Dendritic cell treated with granulocyte-macrophage colony-stimulating factor and Interleukin-4, amounts not matched to agents 40 ng/mL and 50 ng/mL, for 4 days (primary cell): ENCODE measurements around the gene PTTG2.

ENCODE experiments used
- H3K27ac Mint-ChIP-seq: one replicate; pipeline ENCODE4 v1.8.0; 2022; ENCODE audit warnings: mild to moderate bottlenecking, mixed read lengths
- H3K27me3 Mint-ChIP-seq: one replicate; pipeline ENCODE4 v1.8.0; 2022; ENCODE audit warnings: mild to moderate bottlenecking, mixed read lengths
- H3K36me3 Mint-ChIP-seq: one replicate; pipeline ENCODE4 v1.8.0; 2022; ENCODE audit warnings: low read depth, mixed read lengths
- H3K4me1 Mint-ChIP-seq: one replicate; pipeline ENCODE4 v1.8.0; 2022; ENCODE audit warnings: low read depth, mixed read lengths
- H3K4me3 Mint-ChIP-seq: one replicate; pipeline ENCODE4 v1.8.0; 2022; ENCODE audit warnings: mild to moderate bottlenecking, moderate library complexity, mixed read lengths
- H3K9me3 Mint-ChIP-seq: one replicate; pipeline ENCODE4 v1.8.0; 2022; ENCODE audit warnings: mixed read lengths
- intact Hi-C: fragments of 100-400 bp; cut with micrococcal nuclease; formaldehyde crosslinking; loops from one replicate; pipeline ENCODE4 v1.15.0; 2022

PTTG2 gene

GRCh38 chr4:37983951-37984350 lies 23.8 kb downstream of the PTTG2 start:
- H3K9me3 Mint-ChIP-seq: no peaks in the 10 kb centered on the region
- no peak overlapping the region for H3K4me3 Mint-ChIP-seq
- H3K27ac Mint-ChIP-seq: no peak overlapping the region
- H3K4me1 Mint-ChIP-seq: peaks cover 59% of the 10 kb centered on the region
- intact Hi-C loops: loop anchor here (5.0 kb wide), 1 partner anchor 48 kb away; no protein-coding TSS in a partner anchor
- H3K36me3 Mint-ChIP-seq: peaks cover 32% of the 10 kb centered on the region
- H3K27me3 Mint-ChIP-seq: no peaks in the 10 kb centered on the region

GRCh38 chr4:37985730-37986275 lies 25.6 kb downstream of the PTTG2 start:
- Mint-ChIP-seq H3K27me3 (no peaks in the 10 kb centered on the region), H3K4me1 (peaks cover 55% of the 10 kb centered on the region), H3K27ac (peak overlapping the region; percentile 37), H3K4me3 (no peak overlapping the region), H3K36me3 (peaks cover 23% of the 10 kb centered on the region), H3K9me3 (no peaks in the 10 kb centered on the region)
- intact Hi-C loops: no loop called here

- Mint-ChIP-seq H3K27me3 (no peaks in the 10 kb centered on the region), H3K4me1 (peaks cover 50% of the 10 kb centered on the region), H3K36me3 (peaks cover 24% of the 10 kb centered on the region), H3K9me3 (no peaks in the 10 kb centered on the region), H3K4me3 (no peak overlapping the region), H3K27ac (peak overlapping the region; percentile 93)
- intact Hi-C loops: no loop called here
Measured at GRCh38 chr4:37988670-37989069, 28.5 kb downstream of the PTTG2 start.

GRCh38 chr4:37989398-37990260 lies 29.4 kb downstream of the PTTG2 start:
- intact Hi-C loops: no loop called here
- H3K9me3 Mint-ChIP-seq: no peaks in the 10 kb centered on the region
- peak overlapping the region; percentile 93 for H3K27ac Mint-ChIP-seq
- H3K4me1 Mint-ChIP-seq: peaks cover 60% of the 10 kb centered on the region
- H3K27me3 Mint-ChIP-seq: no peaks in the 10 kb centered on the region
- no peak overlapping the region for H3K4me3 Mint-ChIP-seq
- H3K36me3 Mint-ChIP-seq: peaks cover 24% of the 10 kb centered on the region

- Mint-ChIP-seq H3K9me3 (no peaks in the 10 kb centered on the region), H3K27me3 (no peaks in the 10 kb centered on the region), H3K27ac (peak overlapping the region; percentile 93), H3K4me1 (peaks cover 66% of the 10 kb centered on the region), H3K36me3 (peaks cover 31% of the 10 kb centered on the region), H3K4me3 (no peak overlapping the region)
- intact Hi-C loops: no loop called here
Measured at GRCh38 chr4:37990731-37991245, 30.6 kb downstream of the PTTG2 start.

GRCh38 chr4:37991623-37992410 lies 31.6 kb downstream of the PTTG2 start:
- H3K4me1 Mint-ChIP-seq: peaks cover 62% of the 10 kb centered on the region
- intact Hi-C loops: no loop called here
- H3K27me3 Mint-ChIP-seq: no peaks in the 10 kb centered on the region
- H3K4me3 Mint-ChIP-seq: no peak overlapping the region
- peaks cover 34% of the 10 kb centered on the region for H3K36me3 Mint-ChIP-seq
- no peaks in the 10 kb centered on the region for H3K9me3 Mint-ChIP-seq
- peak overlapping the region; percentile 93 for H3K27ac Mint-ChIP-seq

- peak overlapping the region; percentile 63 for H3K27ac Mint-ChIP-seq
- no peaks in the 10 kb centered on the region for H3K9me3 Mint-ChIP-seq
- H3K4me3 Mint-ChIP-seq: no peak overlapping the region
- intact Hi-C loops: no loop called here
- peaks cover 32% of the 10 kb centered on the region for H3K36me3 Mint-ChIP-seq
- no peaks in the 10 kb centered on the region for H3K27me3 Mint-ChIP-seq
- H3K4me1 Mint-ChIP-seq: peaks cover 65% of the 10 kb centered on the region
Measured at GRCh38 chr4:37993806-37994205, 33.6 kb downstream of the PTTG2 start.

GRCh38 chr4:37994569-37994968 lies 34.4 kb downstream of the PTTG2 start:
- H3K4me3 Mint-ChIP-seq: no peak overlapping the region
- H3K4me1 Mint-ChIP-seq: peaks cover 57% of the 10 kb centered on the region
- intact Hi-C loops: no loop called here
- peak overlapping the region; percentile 63 for H3K27ac Mint-ChIP-seq
- H3K36me3 Mint-ChIP-seq: peaks cover 37% of the 10 kb centered on the region
- H3K9me3 Mint-ChIP-seq: no peaks in the 10 kb centered on the region
- no peaks in the 10 kb centered on the region for H3K27me3 Mint-ChIP-seq

- no peaks in the 10 kb centered on the region for H3K27me3 Mint-ChIP-seq
- H3K4me1 Mint-ChIP-seq: peaks cover 54% of the 10 kb centered on the region
- H3K27ac Mint-ChIP-seq: no peak overlapping the region
- intact Hi-C loops: no loop called here
- H3K9me3 Mint-ChIP-seq: no peaks in the 10 kb centered on the region
- H3K4me3 Mint-ChIP-seq: no peak overlapping the region
- peaks cover 37% of the 10 kb centered on the region for H3K36me3 Mint-ChIP-seq
Measured at GRCh38 chr4:37995299-37995821, 35.2 kb downstream of the PTTG2 start.

- H3K36me3 Mint-ChIP-seq: peaks cover 42% of the 10 kb centered on the region
- no peaks in the 10 kb centered on the region for H3K9me3 Mint-ChIP-seq
- H3K27me3 Mint-ChIP-seq: no peaks in the 10 kb centered on the region
- no peak overlapping the region for H3K4me3 Mint-ChIP-seq
- intact Hi-C loops: no loop called here
- peaks cover 53% of the 10 kb centered on the region for H3K4me1 Mint-ChIP-seq
- no peak overlapping the region for H3K27ac Mint-ChIP-seq
Measured at GRCh38 chr4:37995981-37996775, 36.0 kb downstream of the PTTG2 start.

- H3K27ac Mint-ChIP-seq: peak overlapping the region; percentile 4
- H3K4me1 Mint-ChIP-seq: peaks cover 38% of the 10 kb centered on the region
- peaks cover 35% of the 10 kb centered on the region for H3K36me3 Mint-ChIP-seq
- no peaks in the 10 kb centered on the region for H3K9me3 Mint-ChIP-seq
- H3K4me3 Mint-ChIP-seq: no peak overlapping the region
- H3K27me3 Mint-ChIP-seq: no peaks in the 10 kb centered on the region
- intact Hi-C loops: no loop called here
Measured at GRCh38 chr4:37998226-37998625, 38.0 kb downstream of the PTTG2 start.

- Mint-ChIP-seq H3K4me3 (no peak overlapping the region), H3K27me3 (no peaks in the 10 kb centered on the region), H3K9me3 (no peaks in the 10 kb centered on the region), H3K36me3 (peaks cover 35% of the 10 kb centered on the region), H3K4me1 (peaks cover 35% of the 10 kb centered on the region), H3K27ac (no peak overlapping the region)
- intact Hi-C loops: no loop called here
Measured at GRCh38 chr4:37999000-37999716, 39.0 kb downstream of the PTTG2 start.

- intact Hi-C loops: no loop called here
- Mint-ChIP-seq H3K36me3 (peaks cover 35% of the 10 kb centered on the region), H3K4me1 (peaks cover 31% of the 10 kb centered on the region), H3K4me3 (no peak overlapping the region), H3K27ac (no peak overlapping the region), H3K27me3 (no peaks in the 10 kb centered on the region), H3K9me3 (no peaks in the 10 kb centered on the region)
Measured at GRCh38 chr4:37999965-38000364, 39.8 kb downstream of the PTTG2 start.
